Liver (tissue), 3 donors: ENCODE measurements around the gene PDE6B.

Source experiments
- EGR1 ChIP-seq, 2 donors: IDR thresholded peaks; 2 replicates each; pipeline ENCODE4 v1.6.1; 2016 to 2018; ENCODE audit warnings: antibody characterized with exemption in 2 of 2, low read depth in 2 of 2
- NR2F2 ChIP-seq: IDR thresholded peaks from 2 replicates; pipeline ENCODE4 v1.6.1; 2016; ENCODE audit warnings: antibody characterized with exemption
- RXRA ChIP-seq, 2 donors: IDR thresholded peaks; 2 replicates each; pipeline ENCODE4 v1.6.1; 2017 to 2018; ENCODE audit warnings: antibody characterized with exemption in 2 of 2, mild to moderate bottlenecking in 1 of 2
- TAF1 ChIP-seq: conservative IDR thresholded peaks from 2 replicates; pipeline ENCODE4 v1.6.1; 2016; ENCODE audit warnings: antibody characterized with exemption, mild to moderate bottlenecking
- YY1 ChIP-seq: IDR thresholded peaks from 2 replicates; pipeline ENCODE4 v1.6.1; 2016; ENCODE audit warnings: antibody characterized with exemption, mild to moderate bottlenecking
- TF ChIP-seq, protein P1 (sequence below): fragments of 150-350 bp; IDR thresholded peaks from 2 replicates; pipeline ENCODE4 v1.5.1; 2017; ENCODE audit warnings: improper control_type of control experiment, low read depth, low read length; ENCODE audit not compliant: missing input control
- donor health status: healthy.
- donor health status: healthy.

DNA sequence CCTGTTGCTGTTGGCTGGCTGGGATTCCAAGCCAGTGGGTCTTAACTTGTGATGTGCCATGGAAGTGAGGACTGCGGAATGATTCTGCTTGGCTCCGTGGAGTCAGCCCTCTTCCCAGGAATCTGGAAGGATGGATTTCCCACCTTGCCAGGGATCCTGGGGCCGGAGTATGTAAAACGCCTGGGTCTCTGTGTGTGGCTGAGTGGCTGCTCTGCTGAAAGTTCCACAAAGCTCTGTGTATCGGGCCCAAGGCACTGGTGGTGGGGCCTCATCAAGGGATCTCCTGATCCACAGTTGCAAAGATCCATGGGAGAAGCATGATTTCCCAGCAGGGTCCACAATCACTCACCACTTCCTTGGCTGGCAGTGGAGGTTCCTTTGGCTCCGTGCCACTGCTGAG, 25.2 kb upstream of the PDE6B start:
- TF ChIP-seq TAF1 (no peak), YY1 (no peak), NR2F2 (no peak), RXRA (IDR thresholded peaks at IDR 0.05) (no peak), EGR1 (IDR thresholded peaks at IDR 0.05; ENCODE audit: low read depth in 2 of 2) (no peak)
- TF ChIP-seq, protein P1, sequence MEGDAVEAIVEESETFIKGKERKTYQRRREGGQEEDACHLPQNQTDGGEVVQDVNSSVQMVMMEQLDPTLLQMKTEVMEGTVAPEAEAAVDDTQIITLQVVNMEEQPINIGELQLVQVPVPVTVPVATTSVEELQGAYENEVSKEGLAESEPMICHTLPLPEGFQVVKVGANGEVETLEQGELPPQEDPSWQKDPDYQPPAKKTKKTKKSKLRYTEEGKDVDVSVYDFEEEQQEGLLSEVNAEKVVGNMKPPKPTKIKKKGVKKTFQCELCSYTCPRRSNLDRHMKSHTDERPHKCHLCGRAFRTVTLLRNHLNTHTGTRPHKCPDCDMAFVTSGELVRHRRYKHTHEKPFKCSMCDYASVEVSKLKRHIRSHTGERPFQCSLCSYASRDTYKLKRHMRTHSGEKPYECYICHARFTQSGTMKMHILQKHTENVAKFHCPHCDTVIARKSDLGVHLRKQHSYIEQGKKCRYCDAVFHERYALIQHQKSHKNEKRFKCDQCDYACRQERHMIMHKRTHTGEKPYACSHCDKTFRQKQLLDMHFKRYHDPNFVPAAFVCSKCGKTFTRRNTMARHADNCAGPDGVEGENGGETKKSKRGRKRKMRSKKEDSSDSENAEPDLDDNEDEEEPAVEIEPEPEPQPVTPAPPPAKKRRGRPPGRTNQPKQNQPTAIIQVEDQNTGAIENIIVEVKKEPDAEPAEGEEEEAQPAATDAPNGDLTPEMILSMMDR, result no peak
